GM18498 (cell line): ENCODE measurements around the gene GNLY.
A peak's percentile ranks its signal among the peaks of the same experiment; 100 is the strongest.

Source experiments
- ATAC-seq: cut with Tn5 transposase; IDR thresholded peaks from one replicate; pipeline ENCODE4 v1.9.1; 2021; ENCODE audit warnings: mild to moderate bottlenecking, moderate library complexity; ENCODE audit not compliant: unreplicated experiment

Gene GNLY

GRCh38 chr2:85681776-85682175 lies 12.4 kb upstream of the GNLY start:
- no peak for ATAC-seq

- no peak for ATAC-seq
These were observed 11.8 kb upstream of the GNLY start for GRCh38 chr2:85682378-85682777.

- ATAC-seq = no peak
These were observed 9.8 kb upstream of the GNLY start for GRCh38 chr2:85684380-85684779.

- ATAC-seq = no peak
These were observed 9.4 kb upstream of the GNLY start for GRCh38 chr2:85684806-85685205.

- ATAC-seq = no peak
These were observed 3.2 kb upstream of the GNLY start for GRCh38 chr2:85690932-85691331.

- no peak for ATAC-seq
These were observed 2.0 kb upstream of the GNLY start for GRCh38 chr2:85692039-85692645.

- no peak for ATAC-seq
These were observed 963 bp downstream of the GNLY start for GRCh38 chr2:85695121-85695520.

GRCh38 chr2:85695691-85696668 lies 1.8 kb downstream of the GNLY start:
- ATAC-seq = no peak

- ATAC-seq = no peak
These were observed 2.9 kb downstream of the GNLY start for GRCh38 chr2:85697096-85697495.

- no peak for ATAC-seq
These were observed 3.6 kb downstream of the GNLY start for GRCh38 chr2:85697716-85698115.

- ATAC-seq = no peak
These were observed 4.2 kb downstream of the GNLY start for GRCh38 chr2:85698184-85698879.

- no peak for ATAC-seq
These were observed 4.7 kb downstream of the GNLY start for GRCh38 chr2:85698880-85699254.

- no peak for ATAC-seq
These were observed 5.2 kb downstream of the GNLY start for GRCh38 chr2:85699325-85699724.

GRCh38 chr2:85702172-85702571 lies 8.0 kb downstream of the GNLY start:
- ATAC-seq = no peak

GRCh38 chr2:85702800-85703199 lies 8.6 kb downstream of the GNLY start:
- no peak for ATAC-seq

- no peak for ATAC-seq
These were observed 9.2 kb downstream of the GNLY start for GRCh38 chr2:85703329-85703728.

GRCh38 chr2:85704038-85704437 lies 9.9 kb downstream of the GNLY start:
- no peak for ATAC-seq

GRCh38 chr2:85704800-85705679 lies 10.9 kb downstream of the GNLY start:
- ATAC-seq = peak; percentile 54

- ATAC-seq = no peak
These were observed 11.5 kb downstream of the GNLY start for GRCh38 chr2:85705680-85706039.

GRCh38 chr2:85706063-85706462 lies 11.9 kb downstream of the GNLY start:
- no peak for ATAC-seq
